HG02759 (cell line): ENCODE measurements around the gene WFDC11.
A peak's percentile ranks its signal among the peaks of the same experiment; 100 is the strongest.

Experiments used
- ATAC-seq: cut with Tn5 transposase; IDR thresholded peaks from one replicate; pipeline ENCODE4 v1.9.1; 2021; ENCODE audit warnings: mild to moderate bottlenecking, moderate library complexity; ENCODE audit not compliant: unreplicated experiment

WFDC11 gene

GRCh38 chr20:45629496-45630100 is 40.4 kb downstream of the WFDC11 start, which contains the start of gene WFDC10A:
Gene WFDC10A (plus strand): TSS chr20:45629739. CDS start chr20:45629814, 75 bp downstream.
- ATAC-seq, result peak; percentile 45

GRCh38 chr20:45626540-45626939 is 43.5 kb downstream of the WFDC11 start:
- no peak for ATAC-seq

- no peak for ATAC-seq
These were observed 48.4 kb downstream of the WFDC11 start for GRCh38 chr20:45621593-45621992.

- no peak for ATAC-seq
These were observed 52.4 kb downstream of the WFDC11 start for GRCh38 chr20:45617591-45617990.

- no peak for ATAC-seq
These were observed 57.7 kb downstream of the WFDC11 start for GRCh38 chr20:45612314-45612713.

- no peak for ATAC-seq
These were observed 59.0 kb downstream of the WFDC11 start for GRCh38 chr20:45611054-45611453.

- no peak for ATAC-seq
These were observed 62.2 kb downstream of the WFDC11 start for GRCh38 chr20:45607810-45608209.
